Activated B cell treated with CpG ODN at 0.5 μM for 24 hours (primary cell): ENCODE results near the gene SLC24A4. TPM values are rescaled to one million over a fixed set of nuclear protein-coding genes. Genes with fewer than 3 reads are reported as not detected.

Experiments
- ATAC-seq: fragments of 200-7000 bp; cut with Tn5 transposase; one replicate; pipeline ENCODE4 v1.10.0; 2021; ENCODE audit warnings: low read depth, mild to moderate bottlenecking, moderate library complexity
- CTCF ChIA-PET: fragments of 350-600 bp; sonication (Branson Sonifier 250); formaldehyde crosslinking; loops from one replicate; lab custom pipeline; 2021; ENCODE audit warnings: antibody characterized with exemption; lab: Charles Lee
- POLR2A ChIA-PET: fragments of 350-600 bp; sonication (Branson Sonifier 250); formaldehyde crosslinking; loops from one replicate; lab custom pipeline; 2021; ENCODE audit warnings: antibody characterized with exemption; lab: Charles Lee
- DNase-seq: peaks from one replicate; pipeline ENCODE4 v3.0.0; 2022
- H3K27ac Mint-ChIP-seq: one replicate; pipeline ENCODE4 v1.8.0; 2020; ENCODE audit warnings: mixed read lengths
- H3K27me3 Mint-ChIP-seq: one replicate; pipeline ENCODE4 v1.8.0; 2021; ENCODE audit warnings: mixed read lengths
- H3K36me3 Mint-ChIP-seq: one replicate; pipeline ENCODE4 v1.8.0; 2021; ENCODE audit warnings: low read depth, mixed read lengths
- H3K4me1 Mint-ChIP-seq: one replicate; pipeline ENCODE4 v1.8.0; 2021; ENCODE audit warnings: mixed read lengths
- H3K4me3 Mint-ChIP-seq: one replicate; pipeline ENCODE4 v1.8.0; 2020; ENCODE audit warnings: mild to moderate bottlenecking, mixed read lengths
- H3K9me3 Mint-ChIP-seq: one replicate; pipeline ENCODE4 v1.8.0; 2020; ENCODE audit warnings: mixed read lengths
- CTCF ChIP-seq: fragments of 200-600 bp; IDR thresholded peaks from one replicate; pipeline ENCODE4 v1.8.0; 2022; ENCODE audit warnings: antibody characterized with exemption, mild to moderate bottlenecking
- intact Hi-C: fragments of 100-400 bp; cut with micrococcal nuclease; formaldehyde crosslinking; loops from one replicate; pipeline ENCODE4 v1.15.1; 2024
- total RNA-seq: library from RNA; stranded (reverse); gene quantifications from 2 replicates; pipeline ENCODE4 v1.2.3, GENCODE V29; 2022

Gene SLC24A4
- total RNA-seq, 1 donor from 2014 or later, result 0.09 TPM

- no peak for TF ChIP-seq CTCF
- H3K9me3 Mint-ChIP-seq, result no peaks in the 10 kb centered on the region
- no peaks in the 10 kb centered on the region for H3K36me3 Mint-ChIP-seq
- DNase-seq, result no peak
- peaks cover 4% of the 10 kb centered on the region for H3K27me3 Mint-ChIP-seq
- ChIA-PET POLR2A (no interaction called here), CTCF (no interaction called here)
- intact Hi-C loops, result no loop called here
- H3K27ac Mint-ChIP-seq, result no peak overlapping the region
- no peaks in the 10 kb centered on the region for H3K4me1 Mint-ChIP-seq
- no peak for ATAC-seq
- no peak overlapping the region for H3K4me3 Mint-ChIP-seq
Observed at GRCh38 chr14:92309968-92310530, 12.9 kb upstream of the SLC24A4 start.

DNA sequence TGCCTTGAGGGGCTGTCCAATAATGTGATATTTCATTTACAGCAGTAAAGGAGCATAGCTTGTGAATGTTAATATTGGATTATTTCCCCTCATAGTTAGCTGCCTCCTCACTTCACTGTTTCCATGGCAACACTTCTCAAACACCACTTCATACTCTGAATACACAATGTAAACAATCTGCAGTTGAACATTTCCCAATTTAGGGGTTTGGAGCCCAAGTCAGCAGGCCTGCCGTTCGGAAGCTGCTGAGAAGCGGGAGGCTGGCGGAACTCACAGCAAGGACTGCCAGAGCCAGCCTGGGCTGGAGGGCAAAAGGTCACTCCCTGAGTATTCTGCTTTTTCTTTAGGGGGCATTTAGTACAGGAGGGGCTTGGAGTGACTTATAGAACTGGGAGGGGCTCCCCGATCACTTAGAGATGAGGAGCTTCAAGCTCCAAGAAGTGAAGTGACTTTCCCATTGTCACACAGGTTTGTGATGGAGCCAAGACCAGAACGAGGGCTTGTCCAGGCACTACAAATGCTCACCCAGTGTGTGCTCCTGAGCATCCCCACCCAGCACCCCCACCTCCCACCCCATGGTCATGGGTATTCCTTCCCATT lies 12.1 kb upstream of the SLC24A4 start:
- H3K9me3 Mint-ChIP-seq, result no peaks in the 10 kb centered on the region
- ChIA-PET POLR2A (no interaction called here), CTCF (no interaction called here)
- no peak for ATAC-seq
- no peak overlapping the region for H3K27ac Mint-ChIP-seq
- no peak for DNase-seq
- TF ChIP-seq CTCF, result no peak
- no peak overlapping the region for H3K4me3 Mint-ChIP-seq
- H3K27me3 Mint-ChIP-seq, result peaks cover 4% of the 10 kb centered on the region
- H3K4me1 Mint-ChIP-seq, result no peaks in the 10 kb centered on the region
- no peaks in the 10 kb centered on the region for H3K36me3 Mint-ChIP-seq
- intact Hi-C loops, result no loop called here

GRCh38 chr14:92314182-92314581 lies 8.8 kb upstream of the SLC24A4 start:
- no peak for TF ChIP-seq CTCF
- POLR2A ChIA-PET, result no interaction called here
- H3K4me1 Mint-ChIP-seq, result no peaks in the 10 kb centered on the region
- H3K27me3 Mint-ChIP-seq, result peaks cover 14% of the 10 kb centered on the region
- intact Hi-C loops, result no loop called here
- CTCF ChIA-PET, result no interaction called here
- H3K4me3 Mint-ChIP-seq, result no peak overlapping the region
- ATAC-seq, result no peak
- DNase-seq, result no peak
- peaks cover 5% of the 10 kb centered on the region for H3K9me3 Mint-ChIP-seq
- H3K27ac Mint-ChIP-seq, result no peak overlapping the region
- no peaks in the 10 kb centered on the region for H3K36me3 Mint-ChIP-seq

- H3K36me3 Mint-ChIP-seq, result no peaks in the 10 kb centered on the region
- DNase-seq (no peak), ATAC-seq (no peak)
- no peak overlapping the region for H3K4me3 Mint-ChIP-seq
- intact Hi-C loops, result no loop called here
- CTCF ChIA-PET, result no interaction called here
- POLR2A ChIA-PET, result no interaction called here
- no peaks in the 10 kb centered on the region for H3K4me1 Mint-ChIP-seq
- peaks cover 5% of the 10 kb centered on the region for H3K9me3 Mint-ChIP-seq
- peaks cover 23% of the 10 kb centered on the region for H3K27me3 Mint-ChIP-seq
- no peak for TF ChIP-seq CTCF
- no peak overlapping the region for H3K27ac Mint-ChIP-seq
Observed at GRCh38 chr14:92315050-92315805, 7.7 kb upstream of the SLC24A4 start.

GRCh38 chr14:92316176-92316575 lies 6.8 kb upstream of the SLC24A4 start:
- ChIA-PET CTCF (no interaction called here), POLR2A (no interaction called here)
- DNase-seq, result no peak
- Mint-ChIP-seq H3K27me3 (peaks cover 27% of the 10 kb centered on the region), H3K4me3 (no peak overlapping the region), H3K27ac (no peak overlapping the region), H3K9me3 (peaks cover 5% of the 10 kb centered on the region), H3K4me1 (no peaks in the 10 kb centered on the region), H3K36me3 (no peaks in the 10 kb centered on the region)
- no peak for ATAC-seq
- TF ChIP-seq CTCF, result no peak
- intact Hi-C loops, result no loop called here
